Measurements from ENCODE around the gene HRG. TPM values are rescaled to one million over a fixed set of nuclear protein-coding genes. Genes with fewer than 3 reads are reported as not detected.

HRG gene
- polyA plus RNA-seq, 3 donors, result not detected

GRCh38 chr3:186648851-186649250 is 17.0 kb upstream of the HRG start:
- WGBS (ENCODE audit: insufficient coverage), result 100% methylated on average over 1 of the region's 1 CpG
- no peak overlapping the region for H3K27ac Mint-ChIP-seq
- H3K4me3 ChIP-seq (replicated peaks in 1 of 3; ENCODE audit: low read depth in 2 of 3, low read length in 3 of 3), result no peak overlapping the region
- peaks cover 4 to 13% (median 5%) of the 10 kb centered on the region in 3 donors for H3K27me3 Mint-ChIP-seq (ENCODE audit: low read depth in 3 of 3)
- H3K4me3 Mint-ChIP-seq, result no peak overlapping the region
- no peaks in the 10 kb centered on the region for H4K20me1 ChIP-seq (ENCODE audit: insufficient read depth, low read length)
- no peak for TF ChIP-seq CTCF (IDR thresholded peaks at IDR 0.05)
- H3K27me3 ChIP-seq (ENCODE audit: control insufficient read depth in 2 of 2, insufficient read depth in 2 of 2, low read length in 2 of 2), result no peaks in the 10 kb centered on the region
- peaks cover 3% of the 10 kb centered on the region for H3K4me1 Mint-ChIP-seq
- H3K9me3 Mint-ChIP-seq, result no peaks in the 10 kb centered on the region
- H3K36me3 Mint-ChIP-seq, result no peaks in the 10 kb centered on the region
- no peak for DNase-seq
- no peak overlapping the region for H3K9ac ChIP-seq (ENCODE audit: insufficient read depth, low read length, poor library complexity, severe bottlenecking)
- H3K9me3 ChIP-seq (replicated peaks in 1 of 2; ENCODE audit: control insufficient read depth in 1 of 2, insufficient read depth in 1 of 2, low read length in 2 of 2), result no peaks in the 10 kb centered on the region
- no peak overlapping the region for H2AFZ ChIP-seq (ENCODE audit: insufficient read depth, low read depth, low read length, poor library complexity, severe bottlenecking)
- H3K4me1 ChIP-seq (ENCODE audit: control insufficient read depth in 1 of 2, insufficient read depth in 2 of 2, low read length in 2 of 2), result no peaks in the 10 kb centered on the region
- intact Hi-C loops (cut with micrococcal nuclease), result no loop called here
- no peaks in the 10 kb centered on the region for H3K36me3 ChIP-seq (replicated peaks in 1 of 2; ENCODE audit: control insufficient read depth in 1 of 2, insufficient read depth in 2 of 2, low read length in 2 of 2)
- H3K79me2 ChIP-seq (ENCODE audit: insufficient read depth, low read length), result no peaks in the 10 kb centered on the region
- no peak overlapping the region for H3K4me2 ChIP-seq (replicated peaks; ENCODE audit: extremely low read depth, low read length, poor library complexity, severe bottlenecking)
- H3K27ac ChIP-seq (ENCODE audit: low read depth in 1 of 2, low read length in 2 of 2), result no peak overlapping the region

- H3K4me3 ChIP-seq (replicated peaks in 1 of 3; ENCODE audit: low read depth in 2 of 3, low read length in 3 of 3), result no peak overlapping the region
- H3K9ac ChIP-seq (ENCODE audit: insufficient read depth, low read length, poor library complexity, severe bottlenecking), result no peak overlapping the region
- H3K4me2 ChIP-seq (replicated peaks; ENCODE audit: extremely low read depth, low read length, poor library complexity, severe bottlenecking), result no peak overlapping the region
- no peak overlapping the region for H3K27ac Mint-ChIP-seq
- H3K36me3 Mint-ChIP-seq, result no peaks in the 10 kb centered on the region
- H3K4me3 Mint-ChIP-seq, result no peak overlapping the region
- H4K20me1 ChIP-seq (ENCODE audit: insufficient read depth, low read length), result no peaks in the 10 kb centered on the region
- H3K4me1 Mint-ChIP-seq, result peaks cover 3% of the 10 kb centered on the region
- DNase-seq, result no peak
- no peaks in the 10 kb centered on the region for H3K4me1 ChIP-seq (ENCODE audit: control insufficient read depth in 1 of 2, insufficient read depth in 2 of 2, low read length in 2 of 2)
- TF ChIP-seq CTCF (IDR thresholded peaks at IDR 0.05), result no peak
- no peaks in the 10 kb centered on the region for H3K27me3 ChIP-seq (ENCODE audit: control insufficient read depth in 2 of 2, insufficient read depth in 2 of 2, low read length in 2 of 2)
- WGBS (ENCODE audit: insufficient coverage), result 93% methylated on average over 3 of the region's 3 CpGs
- H3K27ac ChIP-seq (ENCODE audit: low read depth in 1 of 2, low read length in 2 of 2), result no peak overlapping the region
- no peaks in the 10 kb centered on the region for H3K9me3 Mint-ChIP-seq
- no peaks in the 10 kb centered on the region for H3K36me3 ChIP-seq (replicated peaks in 1 of 2; ENCODE audit: control insufficient read depth in 1 of 2, insufficient read depth in 2 of 2, low read length in 2 of 2)
- intact Hi-C loops (cut with micrococcal nuclease), result no loop called here
- no peaks in the 10 kb centered on the region for H3K9me3 ChIP-seq (replicated peaks in 1 of 2; ENCODE audit: control insufficient read depth in 1 of 2, insufficient read depth in 1 of 2, low read length in 2 of 2)
- no peaks in the 10 kb centered on the region for H3K79me2 ChIP-seq (ENCODE audit: insufficient read depth, low read length)
- peaks cover 3 to 9% (median 5%) of the 10 kb centered on the region in 3 donors for H3K27me3 Mint-ChIP-seq (ENCODE audit: low read depth in 3 of 3)
- no peak overlapping the region for H2AFZ ChIP-seq (ENCODE audit: insufficient read depth, low read depth, low read length, poor library complexity, severe bottlenecking)
These were observed 14.1 kb upstream of the HRG start for GRCh38 chr3:186651678-186652215.
